Hematopoietic multipotent progenitor cell treated with erythropoietin and hydrocortisone succinate and interleukin-3 and kit ligand, for 17 days (in vitro differentiated cells): ENCODE results near the gene RPL6.
"Not testable (repeated sequence)": the region's sequence is repeated elsewhere in the genome, so short reads cannot be mapped to it uniquely, and the experiment has no call there.

Experiments used
- DNase-seq: peaks from one replicate; pipeline ENCODE4 v3.0.0-alpha.2; 2015; ENCODE audit warnings: low spot score

The RPL6 gene

GRCh38 chr12:112409064-112409905 is at the start of gene RPL6:
Gene RPL6, minus strand, starts transcription at chr12:112409605. Its CDS starts 949 bp downstream, at chr12:112408656.
- peak; percentile 88 for DNase-seq

- DNase-seq: no peak
Measured at GRCh38 chr12:112458751-112459150, 49.3 kb upstream of the RPL6 start.

- no peak for DNase-seq
Measured at GRCh38 chr12:112458330-112458729, 48.9 kb upstream of the RPL6 start.

- not testable (repeated sequence) for DNase-seq
Measured at GRCh38 chr12:112457142-112457541, 47.7 kb upstream of the RPL6 start.

GRCh38 chr12:112456029-112456428 is 46.6 kb upstream of the RPL6 start:
- no peak for DNase-seq

GRCh38 chr12:112450725-112451124 is 41.3 kb upstream of the RPL6 start:
- no peak for DNase-seq

GRCh38 chr12:112448165-112448564 is 38.8 kb upstream of the RPL6 start:
- not testable (repeated sequence) for DNase-seq

- no peak for DNase-seq
Measured at GRCh38 chr12:112447106-112447505, 37.7 kb upstream of the RPL6 start.

GRCh38 chr12:112446008-112446725 is 36.8 kb upstream of the RPL6 start:
- no peak for DNase-seq

GRCh38 chr12:112443916-112444315 is 34.5 kb upstream of the RPL6 start:
- DNase-seq: no peak

GRCh38 chr12:112440653-112441052 is 31.2 kb upstream of the RPL6 start:
- not testable (repeated sequence) for DNase-seq

GRCh38 chr12:112439769-112440168 is 30.4 kb upstream of the RPL6 start:
- DNase-seq: no peak

GRCh38 chr12:112438645-112439044 is 29.2 kb upstream of the RPL6 start:
- DNase-seq: not testable (repeated sequence)

GRCh38 chr12:112433551-112433950 is 24.1 kb upstream of the RPL6 start:
- DNase-seq: no peak

GRCh38 chr12:112431965-112432364 is 22.6 kb upstream of the RPL6 start:
- no peak for DNase-seq

- no peak for DNase-seq
Measured at GRCh38 chr12:112430929-112431328, 21.5 kb upstream of the RPL6 start.

GRCh38 chr12:112427760-112428159 is 18.4 kb upstream of the RPL6 start:
- DNase-seq: no peak

- no peak for DNase-seq
Measured at GRCh38 chr12:112425582-112426382, 16.4 kb upstream of the RPL6 start.

- DNase-seq: no peak
Measured at GRCh38 chr12:112424126-112424525, 14.7 kb upstream of the RPL6 start.

- DNase-seq: no peak
Measured at GRCh38 chr12:112422531-112422930, 13.1 kb upstream of the RPL6 start.

GRCh38 chr12:112421363-112421762 is 12.0 kb upstream of the RPL6 start:
- DNase-seq: no peak

GRCh38 chr12:112420740-112421139 is 11.3 kb upstream of the RPL6 start:
- no peak for DNase-seq
